ENCODE results near the gene MYL5. TPM values are rescaled to one million over a fixed set of nuclear protein-coding genes. Genes with fewer than 3 reads are reported as not detected.
"Not testable (repeated sequence)": the region's sequence is repeated elsewhere in the genome, so short reads cannot be mapped to it uniquely, and the experiment has no call there.

MYL5 gene
- total RNA-seq, 4 donors from 2014 or later = 82.8 to 135 (median 95.2) TPM

DNA sequence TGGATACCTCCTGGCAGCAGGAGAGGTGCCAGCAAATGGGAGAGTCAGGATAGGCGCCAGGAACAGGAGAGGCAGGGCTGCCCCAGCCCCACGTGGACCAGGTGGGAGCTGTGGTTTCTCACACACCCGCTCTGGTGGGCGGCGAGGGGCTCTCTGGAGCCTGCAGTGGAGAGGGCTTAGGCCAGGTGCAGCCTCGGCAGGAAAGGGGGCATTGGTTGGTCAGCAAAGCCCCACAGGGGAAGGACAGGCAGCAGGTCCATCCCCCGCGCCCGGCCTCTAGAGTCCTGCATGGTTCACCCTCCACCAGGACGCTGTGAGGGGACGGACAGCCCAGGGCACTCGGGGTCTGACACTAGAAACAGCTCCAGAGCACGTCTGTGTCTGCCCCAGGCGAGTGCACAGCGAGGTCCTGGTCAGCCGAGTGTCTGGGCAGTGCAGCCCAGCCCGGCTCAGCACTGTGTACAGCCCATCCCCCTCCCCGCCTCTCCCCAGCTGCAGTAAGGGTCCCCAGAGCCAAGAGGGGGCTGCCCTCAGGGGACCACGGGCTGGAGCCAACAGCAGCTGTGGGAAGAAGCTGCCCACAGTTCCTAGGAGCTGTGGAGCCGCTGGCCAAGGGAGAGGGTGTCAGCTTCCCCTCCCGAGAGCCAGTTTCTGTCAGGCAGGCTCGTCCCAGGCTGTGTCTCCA, 8.4 kb upstream of the MYL5 start:
- H3K4me3 ChIP-seq = no peak overlapping the region
- H3K36me3 ChIP-seq = peaks cover 0 to 3% (median 0%) of the 10 kb centered on the region in 3 donors
- no peaks in the 10 kb centered on the region for H3K27me3 ChIP-seq
- H3K9me3 ChIP-seq = no peaks in the 10 kb centered on the region
- no peak overlapping the region for H3K27ac ChIP-seq
- H3K4me1 ChIP-seq = peaks cover 0 to 8% (median 0%) of the 10 kb centered on the region in 4 donors
- TF ChIP-seq, protein P1, sequence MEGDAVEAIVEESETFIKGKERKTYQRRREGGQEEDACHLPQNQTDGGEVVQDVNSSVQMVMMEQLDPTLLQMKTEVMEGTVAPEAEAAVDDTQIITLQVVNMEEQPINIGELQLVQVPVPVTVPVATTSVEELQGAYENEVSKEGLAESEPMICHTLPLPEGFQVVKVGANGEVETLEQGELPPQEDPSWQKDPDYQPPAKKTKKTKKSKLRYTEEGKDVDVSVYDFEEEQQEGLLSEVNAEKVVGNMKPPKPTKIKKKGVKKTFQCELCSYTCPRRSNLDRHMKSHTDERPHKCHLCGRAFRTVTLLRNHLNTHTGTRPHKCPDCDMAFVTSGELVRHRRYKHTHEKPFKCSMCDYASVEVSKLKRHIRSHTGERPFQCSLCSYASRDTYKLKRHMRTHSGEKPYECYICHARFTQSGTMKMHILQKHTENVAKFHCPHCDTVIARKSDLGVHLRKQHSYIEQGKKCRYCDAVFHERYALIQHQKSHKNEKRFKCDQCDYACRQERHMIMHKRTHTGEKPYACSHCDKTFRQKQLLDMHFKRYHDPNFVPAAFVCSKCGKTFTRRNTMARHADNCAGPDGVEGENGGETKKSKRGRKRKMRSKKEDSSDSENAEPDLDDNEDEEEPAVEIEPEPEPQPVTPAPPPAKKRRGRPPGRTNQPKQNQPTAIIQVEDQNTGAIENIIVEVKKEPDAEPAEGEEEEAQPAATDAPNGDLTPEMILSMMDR (IDR thresholded peaks at IDR 0.05) = no peak
- no peak for TF ChIP-seq POLR2A (IDR thresholded peaks at IDR 0.05)
- no peak for DNase-seq

DNA sequence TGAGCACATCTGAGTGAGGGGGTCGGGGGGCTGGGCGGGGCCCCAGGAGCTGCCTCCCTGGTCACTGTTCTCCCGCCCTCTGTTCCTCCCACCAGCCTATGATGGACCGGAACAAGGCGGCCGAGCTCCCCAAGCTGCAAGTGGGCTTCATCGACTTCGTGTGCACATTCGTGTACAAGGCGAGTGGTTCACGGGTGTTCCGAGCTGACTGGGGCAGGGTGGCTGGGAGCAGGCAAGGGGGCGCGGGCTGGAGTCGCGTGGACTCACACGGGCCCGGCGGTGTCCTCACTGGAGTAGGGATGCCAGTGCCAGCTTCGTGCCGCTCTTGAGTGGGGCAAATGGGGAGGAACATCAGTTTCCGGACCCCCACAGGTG, 7.9 kb upstream of the MYL5 start:
- Histone ChIP-seq H3K27me3 (no peaks in the 10 kb centered on the region), H3K27ac (no peak overlapping the region), H3K36me3 (peaks cover 0 to 9% (median 0%) of the 10 kb centered on the region in 3 donors), H3K4me1 (peaks cover 0 to 8% (median 0%) of the 10 kb centered on the region in 4 donors), H3K4me3 (no peak overlapping the region), H3K9me3 (no peaks in the 10 kb centered on the region)
- no peak for DNase-seq
- no peak for TF ChIP-seq POLR2A (IDR thresholded peaks at IDR 0.05)
- TF ChIP-seq, protein P1 (IDR thresholded peaks at IDR 0.05) = no peak

DNA sequence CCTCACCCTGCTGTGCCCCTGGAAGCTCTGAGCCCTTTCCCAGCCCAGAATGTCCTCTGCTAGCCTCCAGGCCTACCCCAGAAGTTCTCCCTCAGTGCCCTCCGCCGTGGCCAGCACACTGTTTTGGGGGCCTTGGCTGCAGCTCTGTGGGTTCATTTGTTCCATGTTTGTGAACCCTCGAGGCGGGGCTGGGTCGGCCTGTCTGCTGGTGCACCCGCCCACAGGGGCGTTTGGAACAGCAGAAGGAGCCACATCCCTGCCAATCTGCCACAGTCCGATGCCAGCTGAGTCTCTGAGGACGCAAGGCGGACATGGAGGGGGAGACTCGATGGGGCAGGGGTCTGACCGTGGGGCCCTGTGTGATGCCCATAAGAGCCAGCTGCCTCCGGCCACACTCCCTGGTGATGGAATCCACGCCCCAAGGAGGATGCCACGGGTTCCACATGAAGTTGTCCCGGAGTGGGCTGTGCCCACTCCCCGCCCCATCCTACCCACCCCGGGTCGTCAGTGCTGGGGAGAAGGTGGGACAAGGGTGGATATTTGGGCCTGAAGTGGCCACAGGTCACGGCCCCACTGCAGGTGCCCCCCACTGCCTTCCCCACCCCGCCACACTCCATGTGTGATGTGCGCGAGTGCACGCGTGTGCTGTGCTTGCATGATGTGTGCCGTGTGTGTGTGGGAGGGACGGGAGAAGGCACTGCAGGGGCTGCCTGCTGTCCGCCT, 7.4 kb upstream of the MYL5 start:
- H3K36me3 ChIP-seq = peaks cover 0 to 14% (median 0%) of the 10 kb centered on the region in 3 donors
- no peak overlapping the region for H3K4me3 ChIP-seq
- no peak overlapping the region for H3K27ac ChIP-seq
- no peaks in the 10 kb centered on the region for H3K9me3 ChIP-seq
- H3K27me3 ChIP-seq = no peaks in the 10 kb centered on the region
- TF ChIP-seq, protein P1 (IDR thresholded peaks at IDR 0.05) = no peak
- TF ChIP-seq POLR2A (IDR thresholded peaks at IDR 0.05) = no peak
- no peak for DNase-seq
- peaks cover 0 to 8% (median 0%) of the 10 kb centered on the region in 4 donors for H3K4me1 ChIP-seq

DNA sequence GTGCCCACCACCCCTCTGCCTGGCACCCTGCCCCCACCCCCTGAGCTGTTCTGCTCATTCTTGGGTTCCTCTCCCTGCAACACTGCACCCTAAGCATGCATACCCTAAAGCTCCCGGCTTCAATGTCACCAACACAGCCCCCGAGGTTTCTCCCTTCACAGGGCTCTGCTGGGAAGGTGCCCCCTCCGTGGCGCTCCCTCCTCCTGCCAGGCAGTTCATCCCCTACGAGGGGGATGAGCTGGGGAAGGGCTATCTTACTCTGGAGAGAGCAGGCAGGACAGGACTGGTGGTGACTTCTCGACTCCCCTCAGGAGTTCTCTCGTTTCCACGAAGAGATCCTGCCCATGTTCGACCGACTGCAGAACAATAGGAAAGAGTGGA, 6.8 kb upstream of the MYL5 start:
- Histone ChIP-seq H3K27me3 (no peaks in the 10 kb centered on the region), H3K4me3 (no peak overlapping the region), H3K4me1 (peaks cover 0 to 10% (median 0%) of the 10 kb centered on the region in 4 donors), H3K9me3 (no peaks in the 10 kb centered on the region), H3K36me3 (peaks cover 0 to 20% (median 0%) of the 10 kb centered on the region in 3 donors), H3K27ac (no peak overlapping the region)
- TF ChIP-seq, protein P1 (IDR thresholded peaks at IDR 0.05) = no peak
- TF ChIP-seq POLR2A (IDR thresholded peaks at IDR 0.05) = no peak
- DNase-seq = no peak

DNA sequence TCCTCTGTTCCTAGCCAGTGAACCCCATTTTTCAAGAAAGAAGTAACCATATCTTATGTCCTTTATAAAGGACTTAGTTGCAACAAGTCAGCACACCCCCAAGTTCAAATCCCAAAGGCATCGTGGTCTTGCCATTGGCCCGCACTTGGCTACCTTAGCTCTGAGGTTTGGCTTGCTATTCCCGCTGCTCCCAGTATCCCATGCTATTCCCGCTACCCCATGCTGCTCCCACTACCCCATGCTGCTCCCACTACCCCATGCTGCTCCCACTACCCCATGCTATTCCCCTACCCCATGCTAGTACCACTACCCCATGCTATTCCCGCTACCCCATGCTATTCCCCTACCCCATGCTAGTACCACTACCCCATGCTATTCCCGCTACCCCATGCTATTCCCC, 6.1 kb upstream of the MYL5 start:
- H3K4me1 ChIP-seq = peaks cover 0 to 15% (median 5%) of the 10 kb centered on the region in 4 donors
- DNase-seq, H3K27ac ChIP-seq: not testable (repeated sequence)

GRCh38 chr4:669806-670559, 4.4 kb upstream of the MYL5 start:
- Histone ChIP-seq H3K4me1 (peaks cover 0 to 13% (median 11%) of the 10 kb centered on the region in 4 donors), H3K36me3 (peaks cover 0 to 25% (median 0%) of the 10 kb centered on the region in 3 donors)
- H3K27me3 ChIP-seq, H3K27ac ChIP-seq, H3K9me3 ChIP-seq, DNase-seq, H3K4me3 ChIP-seq: not testable (repeated sequence)

More for the DNA sequence above, 6.1 kb upstream of the MYL5 start:
- H3K9me3 ChIP-seq, H3K27me3 ChIP-seq, H3K4me3 ChIP-seq: not testable (repeated sequence)
- H3K36me3 ChIP-seq = peaks cover 0 to 25% (median 0%) of the 10 kb centered on the region in 3 donors
